ENCODE data around the gene ANKRD12.
"Not testable (repeated sequence)": the region's sequence is repeated elsewhere in the genome, so short reads cannot be mapped to it uniquely, and the experiment has no call there.

Gene ANKRD12

DNA sequence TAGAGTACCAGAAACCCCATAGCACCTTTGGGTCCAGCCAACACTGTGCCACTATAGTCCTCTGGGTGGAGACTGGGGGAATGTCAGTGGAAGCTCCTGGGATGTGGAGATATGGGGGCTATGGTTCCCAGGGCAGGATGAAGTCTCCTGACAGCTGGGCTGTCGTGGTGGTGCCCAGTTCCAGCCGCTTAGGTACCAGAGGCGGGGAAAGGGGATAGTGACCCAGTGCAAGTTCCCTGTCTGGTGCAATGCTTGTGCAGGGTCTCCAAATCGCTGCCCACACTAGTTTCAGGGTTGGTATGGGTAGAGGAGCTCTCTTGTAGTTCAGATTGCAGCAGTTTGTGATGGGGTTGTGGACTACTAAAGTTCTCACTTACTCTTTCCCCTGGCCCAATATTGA, 97.9 kb downstream of the ANKRD12 start:
- DNase-seq = no peak

DNA sequence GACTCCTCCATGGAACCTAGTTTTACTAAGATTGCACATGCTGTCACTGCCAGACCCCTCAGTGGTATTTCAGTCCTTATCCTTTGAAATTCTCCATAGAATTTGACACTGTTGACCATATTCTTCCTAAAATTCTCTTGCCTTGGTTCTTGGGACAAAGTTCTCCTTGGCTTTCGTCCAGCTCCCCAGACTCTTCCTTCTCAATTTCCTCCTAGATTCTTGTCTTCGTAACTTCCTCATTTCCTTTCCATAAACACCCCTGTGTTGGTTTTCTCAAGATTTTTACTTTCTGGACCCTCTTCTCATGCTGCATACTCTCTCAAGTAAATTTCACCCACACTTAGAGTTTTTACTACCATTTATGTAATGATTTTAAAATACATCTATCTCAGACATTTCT, 101.4 kb downstream of the ANKRD12 start:
- DNase-seq = no peak

GRCh38 chr18:9239720-9240119, 103.1 kb downstream of the ANKRD12 start:
- no peak for DNase-seq

DNA sequence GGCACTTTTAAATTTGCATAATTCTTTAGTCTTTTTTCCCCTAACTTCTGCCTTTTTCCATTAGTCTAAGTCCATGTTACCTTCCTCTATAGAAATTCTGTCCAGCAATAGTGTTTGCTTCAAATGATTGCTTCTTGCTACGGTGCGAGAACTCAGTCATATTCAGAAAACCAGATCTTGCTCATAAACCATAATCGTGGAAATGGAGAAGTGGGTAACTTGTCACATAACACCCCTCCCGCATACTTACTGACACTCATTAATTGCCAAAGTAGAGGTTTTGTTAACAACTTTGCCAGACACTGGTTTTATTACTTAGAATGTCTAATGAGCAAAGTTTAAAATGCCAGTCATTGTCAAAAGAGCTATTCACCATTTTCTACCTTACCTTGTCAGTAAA, 103.7 kb downstream of the ANKRD12 start:
- DNase-seq = no peak

- DNase-seq = no peak
These were observed 106.4 kb downstream of the ANKRD12 start for GRCh38 chr18:9243029-9243428.

DNA sequence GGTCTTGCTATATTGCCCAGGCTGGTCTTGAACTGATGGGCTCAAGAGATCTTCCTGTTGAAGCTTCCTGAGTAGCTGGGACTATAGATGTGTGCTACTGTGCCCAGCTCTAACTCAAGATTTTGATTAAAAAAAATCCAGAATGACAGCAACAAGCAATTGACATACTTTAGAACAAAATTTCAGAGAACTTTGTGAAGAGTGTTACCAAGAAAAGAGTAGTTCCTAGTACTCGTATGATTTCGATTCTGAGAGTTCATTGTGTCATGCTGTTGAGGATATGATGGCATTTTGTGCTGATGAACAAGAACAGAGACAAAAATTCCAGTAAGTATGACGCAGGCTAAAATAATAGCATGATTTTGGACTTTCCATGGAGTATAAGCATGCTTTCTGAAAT, 107.8 kb downstream of the ANKRD12 start:
- no peak for DNase-seq

DNA sequence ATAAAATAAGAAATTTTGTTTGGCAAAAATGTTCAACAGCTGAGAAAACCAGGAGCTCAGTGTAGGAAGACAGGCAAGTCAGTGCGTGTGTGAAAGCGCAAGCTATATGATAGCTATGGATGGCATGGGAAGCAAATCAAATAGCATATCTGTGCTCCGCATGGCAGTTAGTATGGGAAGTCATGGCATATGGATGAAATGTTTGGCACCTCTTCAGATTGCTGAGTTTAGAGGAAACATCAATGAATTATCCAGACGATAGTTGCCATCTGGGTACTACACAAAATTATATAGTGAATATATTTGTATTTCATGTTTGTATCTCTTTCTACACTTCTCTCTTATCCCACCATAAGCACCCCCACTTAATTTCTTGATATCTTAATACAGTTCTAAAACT, 112.1 kb downstream of the ANKRD12 start:
- DNase-seq = no peak

- DNase-seq = no peak
These were observed 112.7 kb downstream of the ANKRD12 start for GRCh38 chr18:9249254-9249653.

DNA sequence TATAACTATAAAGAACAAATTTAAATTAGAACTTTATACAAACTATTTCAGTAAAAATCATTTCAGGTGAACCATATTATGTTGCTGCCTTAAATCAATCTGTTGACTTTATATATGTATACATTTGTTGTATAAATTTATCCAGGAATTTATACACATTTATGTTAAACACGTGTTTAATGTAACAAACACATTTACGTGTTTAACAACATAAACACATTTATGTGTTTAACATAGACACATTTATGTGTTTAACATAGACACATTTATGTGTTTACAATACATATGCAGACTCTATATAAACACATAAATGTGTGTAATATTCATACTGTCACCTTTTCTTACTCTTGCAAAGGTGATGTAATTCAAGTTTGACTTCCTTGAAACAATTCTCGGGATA, 122.6 kb downstream of the ANKRD12 start:
- DNase-seq = no peak

DNA sequence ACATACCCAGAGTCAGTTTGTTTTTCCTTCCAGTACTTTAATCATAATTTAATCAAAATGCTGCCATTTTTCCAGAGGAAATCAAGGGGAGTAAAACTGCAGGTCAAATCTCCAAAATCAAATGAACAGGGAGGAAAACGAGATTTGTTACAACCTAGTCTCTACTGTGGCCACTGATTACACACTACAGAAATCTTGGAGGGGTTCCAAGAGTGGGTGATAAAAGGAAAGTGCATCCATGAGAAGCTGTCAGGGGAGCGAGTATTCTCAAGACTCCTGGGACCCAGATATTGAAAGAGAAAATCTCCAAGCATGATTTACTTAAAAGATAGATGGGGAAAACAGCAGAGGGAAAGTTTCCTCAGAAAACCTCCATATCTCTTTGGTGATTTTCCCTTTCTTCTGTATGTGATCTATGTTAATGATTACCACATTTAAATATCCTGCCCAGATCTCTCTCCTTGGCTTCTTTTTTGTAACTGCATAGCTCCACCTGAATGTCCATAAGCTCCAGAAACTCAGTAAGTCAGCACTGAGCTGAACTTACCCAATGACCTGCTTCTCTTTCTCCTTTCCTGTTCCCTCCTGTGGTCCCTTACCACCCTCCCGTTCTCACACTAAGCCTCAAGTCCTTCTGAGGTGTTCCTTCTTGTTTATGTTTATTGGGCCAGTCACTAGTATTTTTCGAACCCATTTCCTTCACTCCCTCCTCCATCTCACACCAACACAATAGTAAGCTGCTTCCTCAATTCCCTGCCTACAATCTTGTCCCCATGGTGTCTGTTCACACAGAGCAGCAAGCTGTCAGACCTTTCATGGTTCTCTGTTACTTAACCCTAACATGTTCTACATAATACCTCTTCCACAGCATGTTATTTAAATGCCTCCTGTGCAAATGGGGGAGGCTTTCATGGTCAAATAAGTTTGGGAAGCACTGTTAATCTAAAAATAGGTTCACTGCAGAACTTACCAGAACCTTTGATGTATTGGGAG, 124.1 kb downstream of the ANKRD12 start:
- no peak for DNase-seq

- DNase-seq = no peak
These were observed 126.7 kb downstream of the ANKRD12 start for GRCh38 chr18:9263264-9263663.

- DNase-seq = not testable (repeated sequence)
These were observed 128.2 kb downstream of the ANKRD12 start for GRCh38 chr18:9264797-9265196.

GRCh38 chr18:9273221-9273620, 136.6 kb downstream of the ANKRD12 start:
- no peak for DNase-seq

GRCh38 chr18:9275890-9276289, 139.3 kb downstream of the ANKRD12 start:
- no peak for DNase-seq

- DNase-seq = no peak
These were observed 141.4 kb downstream of the ANKRD12 start for GRCh38 chr18:9278028-9278427.

GRCh38 chr18:9280849-9281248, 144.3 kb downstream of the ANKRD12 start:
- DNase-seq = no peak

DNA sequence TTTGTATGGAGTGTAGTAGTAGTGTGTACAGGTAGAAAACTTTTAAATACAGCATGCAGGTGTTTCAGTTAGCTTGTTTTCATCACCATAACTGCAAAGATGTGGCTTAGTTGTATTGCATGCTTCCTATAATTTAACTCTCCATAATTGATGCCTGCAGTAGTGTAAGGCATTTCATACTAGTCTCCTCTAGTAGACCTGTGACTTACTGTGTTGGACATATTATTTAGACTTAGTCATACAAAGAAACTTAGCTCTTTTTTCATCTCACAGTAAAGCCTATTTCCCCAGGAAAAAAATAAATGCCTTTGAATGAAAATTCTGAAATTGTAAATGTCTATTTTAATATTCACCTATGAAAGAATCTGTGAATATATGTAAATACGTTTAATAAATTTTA, 145.2 kb downstream of the ANKRD12 start:
- DNase-seq = no peak

- DNase-seq = no peak
These were observed 147.2 kb downstream of the ANKRD12 start for GRCh38 chr18:9283791-9284190.

- DNase-seq = no peak
These were observed 149.0 kb downstream of the ANKRD12 start for GRCh38 chr18:9285604-9286003.

DNA sequence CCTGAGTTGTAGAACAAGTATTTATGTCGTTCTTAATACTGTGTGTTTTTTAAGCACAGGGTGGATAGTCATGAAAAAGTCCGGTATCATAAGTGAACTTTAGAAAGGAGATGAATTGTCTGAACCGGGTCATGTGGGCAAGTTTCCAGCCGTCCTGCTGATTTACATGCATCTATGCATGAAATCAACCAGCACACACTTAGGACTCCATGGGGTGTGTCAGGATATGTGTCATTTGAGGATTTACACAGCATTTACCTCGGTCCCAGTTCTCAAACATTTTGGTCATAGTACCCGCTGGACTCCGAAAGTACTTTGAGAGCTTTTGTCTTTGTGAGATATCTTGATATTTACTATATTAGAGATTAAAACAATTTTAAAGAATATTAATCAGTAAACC, 150.5 kb downstream of the ANKRD12 start:
- no peak for DNase-seq

- DNase-seq = no peak
These were observed 153.1 kb downstream of the ANKRD12 start for GRCh38 chr18:9289698-9290097.

DNA sequence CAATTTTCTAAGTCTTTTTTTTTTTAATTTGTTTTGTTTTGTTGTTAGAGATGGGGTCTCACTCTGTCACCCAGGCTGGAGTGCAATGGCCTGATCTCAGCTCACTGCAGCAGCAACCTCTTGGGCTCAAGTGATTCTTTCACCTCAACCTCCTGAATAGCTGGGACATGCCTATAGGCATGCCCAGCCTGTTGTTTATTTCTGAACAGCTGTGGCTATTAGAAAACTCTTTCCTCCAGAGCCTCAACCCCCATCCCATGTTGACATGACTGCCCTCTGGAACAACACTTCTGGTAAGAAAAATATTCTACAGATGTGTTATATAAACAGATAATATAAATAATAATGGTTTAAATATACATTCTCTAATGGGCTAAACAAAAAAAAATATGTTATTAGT, 153.6 kb downstream of the ANKRD12 start:
- DNase-seq = no peak

GRCh38 chr18:9292047-9292446, 155.5 kb downstream of the ANKRD12 start:
- no peak for DNase-seq

GRCh38 chr18:9293948-9294347, 157.4 kb downstream of the ANKRD12 start:
- no peak for DNase-seq
